Endodermal cell (in vitro differentiated cells): ENCODE results near the gene WSB1. TPM values are rescaled to one million over a fixed set of nuclear protein-coding genes. Genes with fewer than 3 reads are reported as not detected.

Experiments used
- DNase-seq: peaks from one replicate; pipeline ENCODE4 v3.0.0-alpha.2; 2017
- H3K27ac ChIP-seq: 2 replicates; pipeline ENCODE4 v1.5.1; 2013; ENCODE audit warnings: mild to moderate bottlenecking, low read depth, low read length, moderate library complexity
- H3K27me3 ChIP-seq: 2 replicates; pipeline ENCODE4 v1.6.1; 2013; ENCODE audit warnings: mild to moderate bottlenecking, low read length, moderate library complexity; ENCODE audit not compliant: insufficient read depth, control insufficient read depth, poor library complexity, severe bottlenecking
- H3K36me3 ChIP-seq: 2 replicates; pipeline ENCODE4 v1.7.0; 2013; ENCODE audit warnings: mild to moderate bottlenecking, low read length, moderate library complexity; ENCODE audit not compliant: control insufficient read depth, insufficient read depth
- H3K4me1 ChIP-seq: one replicate; pipeline ENCODE4 v1.7.0; 2013; ENCODE audit warnings: low read length; ENCODE audit not compliant: control insufficient read depth, insufficient read depth
- H3K4me3 ChIP-seq: 2 replicates; pipeline ENCODE4 v1.5.1; 2013; ENCODE audit warnings: mild to moderate bottlenecking, low read length, moderate library complexity
- H3K9ac ChIP-seq: 2 replicates; pipeline ENCODE4 v1.6.1; 2013; ENCODE audit warnings: mild to moderate bottlenecking, low read length, moderate library complexity; ENCODE audit not compliant: poor library complexity, severe bottlenecking; ENCODE audit errors: extremely low read depth
- H3K9me3 ChIP-seq: 2 replicates; pipeline ENCODE4 v1.6.1; 2013; ENCODE audit warnings: mild to moderate bottlenecking, low read length, moderate library complexity; ENCODE audit not compliant: control insufficient read depth
- H3K27ac Mint-ChIP-seq: 2 replicates; pipeline ENCODE4 v1.8.0; 2020; ENCODE audit warnings: mixed read lengths
- H3K27me3 Mint-ChIP-seq: 2 replicates; pipeline ENCODE4 v1.8.0; 2021; ENCODE audit warnings: mild to moderate bottlenecking, mixed read lengths; ENCODE audit not compliant: insufficient read depth
- H3K36me3 Mint-ChIP-seq: 2 replicates; pipeline ENCODE4 v1.8.0; 2020; ENCODE audit warnings: low read depth, mixed read lengths
- H3K4me1 Mint-ChIP-seq: 2 replicates; pipeline ENCODE4 v1.8.0; 2020; ENCODE audit warnings: mixed read lengths
- H3K4me3 Mint-ChIP-seq: 2 replicates; pipeline ENCODE4 v1.8.0; 2020; ENCODE audit warnings: mild to moderate bottlenecking, moderate library complexity, mixed read lengths
- H3K9me3 Mint-ChIP-seq: 2 replicates; pipeline ENCODE4 v1.8.0; 2020; ENCODE audit warnings: mild to moderate bottlenecking, mixed read lengths
- CTCF ChIP-seq: fragments of 200-600 bp; sonication (generic); conservative IDR thresholded peaks from 2 replicates; pipeline ENCODE4 v1.5.0; 2021; ENCODE audit warnings: antibody characterized with exemption, mild to moderate bottlenecking
- WGBS, 2 experiments: methylation state at CpG; one replicate each; pipeline versions ENCODE4 v1.1.5 to v1.1.7; 2013; ENCODE audit warnings: missing lambda C conversion rate in 2 of 2, mixed read lengths in 1 of 2; ENCODE audit not compliant: insufficient coverage in 1 of 2, insufficient read length in 1 of 2; 5-methylcytosine and 5-hydroxymethylcytosine counted together
- total RNA-seq, 2 donors: library from RNA; stranded (reverse); fragmentation: NEBNext Ultra II Directional in 1 of 2; extraction: Animal tissue kit (Norgen Biotek cat#: 25700) in 1 of 2; gene quantifications; 2 replicates in 1 of 2; 3 replicates in 1 of 2; pipeline ENCODE4 v1.2.1, GENCODE V29; 2021

The WSB1 gene
- total RNA-seq, 2 donors from 2014 or later = 236 to 270 TPM

- H3K27ac ChIP-seq = no peak overlapping the region
- 95 to 100% methylated on average over 2 to 5 of the region's 5 CpGs for WGBS, 2 experiments
- no peaks in the 10 kb centered on the region for H3K9me3 Mint-ChIP-seq
- DNase-seq = no peak
- no peak overlapping the region for H3K4me3 ChIP-seq
- TF ChIP-seq CTCF = no peak
- no peak overlapping the region for H3K4me3 Mint-ChIP-seq
- no peaks in the 10 kb centered on the region for H3K36me3 Mint-ChIP-seq
- H3K36me3 ChIP-seq = no peaks in the 10 kb centered on the region
- no peak overlapping the region for H3K27ac Mint-ChIP-seq
- no peaks in the 10 kb centered on the region for H3K27me3 Mint-ChIP-seq
- H3K4me1 Mint-ChIP-seq = peaks cover 6% of the 10 kb centered on the region
- no peak overlapping the region for H3K9ac ChIP-seq
- no peaks in the 10 kb centered on the region for H3K27me3 ChIP-seq
- H3K9me3 ChIP-seq = no peaks in the 10 kb centered on the region
- H3K4me1 ChIP-seq = no peaks in the 10 kb centered on the region
Measured at GRCh38 chr17:27357236-27357635, 63.3 kb downstream of the WSB1 start.

GRCh38 chr17:27360507-27360906, 66.6 kb downstream of the WSB1 start:
- Histone ChIP-seq H3K27ac (no peak overlapping the region), H3K4me3 (no peak overlapping the region), H3K9ac (no peak overlapping the region), H3K27me3 (no peaks in the 10 kb centered on the region), H3K4me1 (no peaks in the 10 kb centered on the region), H3K9me3 (no peaks in the 10 kb centered on the region), H3K36me3 (no peaks in the 10 kb centered on the region)
- H3K36me3 Mint-ChIP-seq = no peaks in the 10 kb centered on the region
- no peak overlapping the region for H3K4me3 Mint-ChIP-seq
- WGBS, 2 experiments = 88 to 91% methylated on average over 4 to 8 of the region's 8 CpGs
- no peaks in the 10 kb centered on the region for H3K27me3 Mint-ChIP-seq
- H3K9me3 Mint-ChIP-seq = no peaks in the 10 kb centered on the region
- peaks cover 1% of the 10 kb centered on the region for H3K4me1 Mint-ChIP-seq
- TF ChIP-seq CTCF = no peak
- H3K27ac Mint-ChIP-seq = no peak overlapping the region
- DNase-seq = no peak

- peak; percentile 24 for DNase-seq
- Histone ChIP-seq H3K27me3 (no peaks in the 10 kb centered on the region), H3K9ac (no peak overlapping the region), H3K36me3 (no peaks in the 10 kb centered on the region), H3K4me3 (no peak overlapping the region), H3K27ac (no peak overlapping the region), H3K4me1 (no peaks in the 10 kb centered on the region), H3K9me3 (no peaks in the 10 kb centered on the region)
- WGBS, 2 experiments = 96 to 100% methylated on average over 1 to 2 of the region's 2 CpGs
- no peak for TF ChIP-seq CTCF
- no peaks in the 10 kb centered on the region for H3K9me3 Mint-ChIP-seq
- H3K4me3 Mint-ChIP-seq = no peak overlapping the region
- H3K27ac Mint-ChIP-seq = no peak overlapping the region
- H3K4me1 Mint-ChIP-seq = no peaks in the 10 kb centered on the region
- no peaks in the 10 kb centered on the region for H3K27me3 Mint-ChIP-seq
- no peaks in the 10 kb centered on the region for H3K36me3 Mint-ChIP-seq
Measured at GRCh38 chr17:27361695-27362094, 67.8 kb downstream of the WSB1 start.
